A549 (cell line): ENCODE results near the gene GOLGA3. TPM values are rescaled to one million over a fixed set of nuclear protein-coding genes. Genes with fewer than 3 reads are reported as not detected.

Experiments used
- ATAC-seq, 2 experiments: fragments of 200-7000 bp in 1 of 2; fragments of >200 bp in 1 of 2; cut with Nextera tagmentation in 1 of 2; cut with Tn5 transposase in 1 of 2; 3 replicates each; pipeline versions ENCODE4 v1.8.0 to v1.9.1; 2018 to 2020; ENCODE audit warnings: mild to moderate bottlenecking in 1 of 2, moderate library complexity in 1 of 2
- CTCF ChIA-PET: fragments of 300-600 bp; sonication (Branson Sonifier 250); formaldehyde crosslinking; extraction: SDS; loops from one replicate; lab custom pipeline; 2021; ENCODE audit warnings: antibody characterized with exemption, inconsistent platforms; lab: Yijun Ruan, JAX
- POLR2A ChIA-PET: fragments of 350-600 bp; formaldehyde crosslinking; extraction: SDS; loops from one replicate; lab custom pipeline; 2021; ENCODE audit warnings: antibody characterized with exemption, inconsistent platforms; lab: Yijun Ruan, JAX
- DNase-seq, 2 experiments: peaks; one replicate each; pipeline versions ENCODE4 v3.0.0 to v3.0.0-alpha.2; 2011 to 2016; ENCODE audit warnings: low read depth in 1 of 2, low spot score in 1 of 2
- FAIRE-seq: peaks from 2 replicates; lab custom pipeline; 2011; peaks lifted over from hg19 to GRCh38; lab: Jason Lieb, UNC
- H3K27ac ChIP-seq, 2 experiments: fragments of >200 bp; sonication (Bioruptor Twin); formaldehyde crosslinking; 3 replicates each; pipeline ENCODE4 v1.5.1; 2016 to 2017
- H3K4me1 ChIP-seq: fragments of >200 bp; sonication (Bioruptor Twin); formaldehyde crosslinking; 3 replicates; pipeline ENCODE4 v1.6.1; 2016
- H3K4me2 ChIP-seq: fragments of >200 bp; sonication (Bioruptor Twin); formaldehyde crosslinking; 3 replicates; pipeline ENCODE4 v1.6.1; 2016
- H3K4me3 ChIP-seq: fragments of >200 bp; sonication (Bioruptor Twin); formaldehyde crosslinking; 3 replicates; pipeline ENCODE4 v1.5.1; 2016
- H3K9me3 ChIP-seq: fragments of >200 bp; sonication (Bioruptor Twin); formaldehyde crosslinking; 3 replicates; pipeline ENCODE4 v1.6.1; 2016
- CBX2 ChIP-seq: fragments of 200-600 bp; sonication (generic); IDR thresholded peaks from 2 replicates; pipeline ENCODE4 v1.6.1; 2016; ENCODE audit warnings: low read depth, mild to moderate bottlenecking, borderline replicate concordance
- CTCF ChIP-seq: fragments of >200 bp; sonication (Bioruptor Twin); formaldehyde crosslinking; IDR thresholded peaks from 3 replicates; pipeline ENCODE4 v1.5.1; 2016
- EHMT2 ChIP-seq: fragments of 200-600 bp; sonication (generic); IDR thresholded peaks from 2 replicates; pipeline ENCODE4 v1.6.1; 2016; ENCODE audit warnings: antibody characterized with exemption, low read depth, mild to moderate bottlenecking, moderate library complexity
- EP300 ChIP-seq, 2 experiments: fragments of >200 bp; sonication (Bioruptor Twin); formaldehyde crosslinking; IDR thresholded peaks; 2 replicates in 1 of 2; 3 replicates in 1 of 2; pipeline ENCODE4 v1.6.1; 2016 to 2017
- FOSL2 ChIP-seq, 2 experiments: fragments of 450-650 bp in 1 of 2; fragments of >200 bp in 1 of 2; sonication (Bioruptor Twin) in 1 of 2; formaldehyde crosslinking; IDR thresholded peaks; 2 replicates each; pipeline versions ENCODE4 v1.5.0 to v1.6.1; 2016 to 2020; ENCODE audit warnings: mild to moderate bottlenecking in 1 of 2, moderate library complexity in 1 of 2
- GATA3 ChIP-seq: IDR thresholded peaks from 2 replicates; pipeline ENCODE4 v1.6.1; 2012; ENCODE audit warnings: borderline replicate concordance
- HES2 ChIP-seq: fragments of >200 bp; sonication (Bioruptor Twin); formaldehyde crosslinking; IDR thresholded peaks from 2 replicates; pipeline ENCODE4 v1.6.1; 2016
- JUN ChIP-seq, 2 experiments: fragments of >200 bp; sonication (Bioruptor Twin); formaldehyde crosslinking; IDR thresholded peaks; 2 replicates in 1 of 2; 3 replicates in 1 of 2; pipeline ENCODE4 v1.6.1; 2016 to 2017
- NFE2L2 ChIP-seq: fragments of 150-350 bp; conservative IDR thresholded peaks from 2 replicates; pipeline ENCODE4 v1.6.1; 2014; ENCODE audit warnings: low read length
- NR3C1 ChIP-seq: fragments of >200 bp; sonication (Bioruptor Twin); formaldehyde crosslinking; IDR thresholded peaks from 3 replicates; pipeline ENCODE4 v1.6.1; 2017
- PHF8 ChIP-seq: fragments of 200-600 bp; sonication (generic); IDR thresholded peaks from 2 replicates; pipeline ENCODE4 v1.6.1; 2016; ENCODE audit warnings: low read depth, mild to moderate bottlenecking, antibody characterized with exemption, moderate library complexity, borderline replicate concordance
- RAD21 ChIP-seq, 2 experiments: fragments of >200 bp in 1 of 2; sonication (Bioruptor Twin) in 1 of 2; formaldehyde crosslinking in 1 of 2; IDR thresholded peaks in 1 of 2; conservative IDR thresholded peaks in 1 of 2; 2 replicates in 1 of 2; 3 replicates in 1 of 2; pipeline ENCODE4 v1.6.1; 2012 to 2018; ENCODE audit warnings: inconsistent platforms in 1 of 2
- RCOR1 ChIP-seq: fragments of 150-350 bp; IDR thresholded peaks from 2 replicates; pipeline ENCODE4 v1.6.1; 2014; ENCODE audit warnings: antibody characterized with exemption, low read length, low read depth
- RNF2 ChIP-seq: fragments of 200-600 bp; sonication (generic); IDR thresholded peaks from 2 replicates; pipeline ENCODE4 v1.6.1; 2016; ENCODE audit warnings: low read depth, mild to moderate bottlenecking, antibody characterized with exemption, moderate library complexity, borderline replicate concordance
- SMC3 ChIP-seq: fragments of >200 bp; sonication (Bioruptor Twin); formaldehyde crosslinking; IDR thresholded peaks from 3 replicates; pipeline ENCODE4 v1.6.1; 2018; ENCODE audit warnings: inconsistent platforms
- TP53 ChIP-seq: fragments of 250-450 bp; sonication (Bioruptor Pico); IDR thresholded peaks from 2 replicates; pipeline ENCODE4 v1.5.0; 2021; ENCODE audit warnings: mild to moderate bottlenecking, moderate library complexity
- ZC3H11A ChIP-seq: fragments of 450-650 bp; IDR thresholded peaks from 2 replicates; pipeline ENCODE4 v1.6.1; 2014; ENCODE audit warnings: antibody characterized with exemption, mild to moderate bottlenecking
- WGBS: methylation state at CpG from one replicate; pipeline ENCODE4 v1.1.6; 2017; ENCODE audit errors: missing lambda C conversion rate; 5-methylcytosine and 5-hydroxymethylcytosine counted together
- polyA plus RNA-seq, 4 experiments: library from polyadenylated mRNA; depleted of rRNA in 3 of 4; stranded (reverse); fragments of >200 nt; fragmentation: RNase III in 1 of 4; extraction: RNeasy Plus Mini Kit Qiagen cat#74134 plus additional on column Dnase treatment in 1 of 4; gene quantifications; 2 replicates in 3 of 4; 3 replicates in 1 of 4; pipeline ENCODE4 v1.2.3, GENCODE V29; 2011 to 2017

Gene GOLGA3
- polyA plus RNA-seq, 2 of the 4 experiments (the other 2 are of a cell fraction), result 23.0 to 25.5 TPM

- DNase-seq, result no peak
- no peak overlapping the region for H3K27ac ChIP-seq
- ChIA-PET CTCF (interaction anchor here (1.4 kb wide), 1 partner anchor 29 kb away, joined by 3 read pairs; no protein-coding TSS in a partner anchor), POLR2A (no interaction called here)
- H3K9me3 ChIP-seq, result no peaks in the 10 kb centered on the region
- no peaks in the 10 kb centered on the region for H3K4me1 ChIP-seq
- WGBS, result 92% methylated on average over 15 of the region's 15 CpGs
- no peak overlapping the region for H3K4me2 ChIP-seq
- H3K4me3 ChIP-seq, result no peak overlapping the region
- no peak for TF ChIP-seq EP300 (IDR thresholded peaks at IDR 0.05)
- TF ChIP-seq FOSL2 (IDR thresholded peaks at IDR 0.05), result no peak
- no peak for TF ChIP-seq FOSL2 (CRISPR knock-in tag; IDR thresholded peaks at IDR 0.05)
- TF ChIP-seq HES2, result no peak
- TF ChIP-seq, all 56 proteins: peak for 0
- ATAC-seq (no peak), FAIRE-seq (no peak)
These were observed 57.4 kb downstream of the GOLGA3 start for GRCh38 chr12:132771126-132771838.

- Histone ChIP-seq H3K27ac (no peak overlapping the region), H3K9me3 (no peaks in the 10 kb centered on the region), H3K4me2 (no peak overlapping the region), H3K4me3 (no peak overlapping the region)
- DNase-seq (no peak), ATAC-seq (no peak)
- TF ChIP-seq ZC3H11A (no peak), JUN (IDR thresholded peaks at IDR 0.05) (0 out of 5 replicates have a peak, but pooled peaks of 1 of the 2 experiments have one; percentile 8), CBX2 (no peak)
- TF ChIP-seq, all 56 proteins: peak for 1
- CTCF ChIA-PET, result interaction anchor here (0.6 to 1.2 kb wide), 2 partner anchors 9 to 28 kb away, joined by 3 to 4 read pairs; no protein-coding TSS in a partner anchor
- POLR2A ChIA-PET, result no interaction called here
- FAIRE-seq, result no peak
- H3K4me1 ChIP-seq, result no peaks in the 10 kb centered on the region
- 88% methylated on average over 27 of the region's 27 CpGs for WGBS
These were observed 62.1 kb downstream of the GOLGA3 start for GRCh38 chr12:132766380-132767085.

- FAIRE-seq, result no peak
- ATAC-seq, result no peak
- TF ChIP-seq NR3C1 (no peak), EHMT2 (no peak), SMC3 (no peak), RAD21 (conservative IDR thresholded peaks at IDR 0.05 in 1 of 2, IDR thresholded peaks at IDR 0.05 in 1 of 2) (no peak), NFE2L2 (no peak), PHF8 (no peak), GATA3 (no peak), RCOR1 (no peak), RNF2 (no peak), CTCF (no peak), TP53 (no peak)
- POLR2A ChIA-PET, result no interaction called here
- Histone ChIP-seq H3K27ac (no peak overlapping the region), H3K4me2 (no peak overlapping the region), H3K4me3 (no peak overlapping the region), H3K9me3 (no peaks in the 10 kb centered on the region), H3K4me1 (no peaks in the 10 kb centered on the region)
- no peak for DNase-seq
- CTCF ChIA-PET, result interaction anchor here (1.2 kb wide), 1 partner anchor 10 kb away, joined by 4 read pairs; no protein-coding TSS in a partner anchor
- WGBS, result 88% methylated on average over 7 of the region's 11 CpGs
These were observed 63.3 kb downstream of the GOLGA3 start for GRCh38 chr12:132765361-132765760.
